HK-2 (cell line): ENCODE results near the gene DHRS7C.
A peak's percentile ranks its signal among the peaks of the same experiment; 100 is the strongest.

Source experiments
- DNase-seq: peaks from one replicate; pipeline ENCODE4 v3.0.0-alpha.2; 2018; ENCODE audit not compliant: unreplicated experiment

DHRS7C gene

GRCh38 chr17:9766970-9767369 lies 24.4 kb downstream of the DHRS7C start:
- DNase-seq, result no peak

GRCh38 chr17:9765322-9765721 lies 26.1 kb downstream of the DHRS7C start:
- DNase-seq, result no peak

- DNase-seq, result no peak
These were observed 27.7 kb downstream of the DHRS7C start for GRCh38 chr17:9763643-9764042.

- DNase-seq, result no peak
These were observed 31.1 kb downstream of the DHRS7C start for GRCh38 chr17:9760266-9760665.

GRCh38 chr17:9755083-9755482 lies 36.3 kb downstream of the DHRS7C start:
- no peak for DNase-seq

- DNase-seq, result no peak
These were observed 40.9 kb downstream of the DHRS7C start for GRCh38 chr17:9750524-9750923.

GRCh38 chr17:9729735-9730420 lies 61.5 kb downstream of the DHRS7C start:
- peak; percentile 39 for DNase-seq

GRCh38 chr17:9729034-9729650 lies 62.2 kb downstream of the DHRS7C start:
- no peak for DNase-seq

GRCh38 chr17:9728564-9728963 lies 62.8 kb downstream of the DHRS7C start:
- no peak for DNase-seq

GRCh38 chr17:9728005-9728404 lies 63.4 kb downstream of the DHRS7C start:
- DNase-seq, result no peak

GRCh38 chr17:9726291-9726690 lies 65.1 kb downstream of the DHRS7C start:
- DNase-seq, result no peak

GRCh38 chr17:9725575-9725974 lies 65.8 kb downstream of the DHRS7C start:
- DNase-seq, result no peak
